TTC549 (cell line): Measurements from ENCODE around the gene UBE2L5.
A peak's percentile ranks its signal among the peaks of the same experiment; 100 is the strongest.
"Not testable (repeated sequence)": the region's sequence is repeated elsewhere in the genome, so short reads cannot be mapped to it uniquely, and the experiment has no call there.

Experiments used
- FAIRE-seq: peaks from 2 replicates; lab custom pipeline; 2012; peaks lifted over from hg19 to GRCh38; lab: Jason Lieb, UNC

The UBE2L5 gene

GRCh38 chr13:30440910-30441703 lies 18.8 kb downstream of the UBE2L5 start:
- FAIRE-seq = no peak

- no peak for FAIRE-seq
These were observed 20.6 kb downstream of the UBE2L5 start for GRCh38 chr13:30442926-30443325.

- FAIRE-seq = not testable (repeated sequence)
These were observed 21.2 kb downstream of the UBE2L5 start for GRCh38 chr13:30443491-30443890.

- FAIRE-seq = no peak
These were observed 21.7 kb downstream of the UBE2L5 start for GRCh38 chr13:30443957-30444404.

- no peak for FAIRE-seq
These were observed 23.8 kb downstream of the UBE2L5 start for GRCh38 chr13:30446126-30446500.

- no peak for FAIRE-seq
These were observed 26.1 kb downstream of the UBE2L5 start for GRCh38 chr13:30448441-30448840.

- no peak for FAIRE-seq
These were observed 27.8 kb downstream of the UBE2L5 start for GRCh38 chr13:30450066-30450465.

GRCh38 chr13:30451476-30451875 lies 29.2 kb downstream of the UBE2L5 start:
- FAIRE-seq = not testable (repeated sequence)

- FAIRE-seq = no peak
These were observed 31.4 kb downstream of the UBE2L5 start for GRCh38 chr13:30453727-30454126.

GRCh38 chr13:30454991-30455390 lies 32.7 kb downstream of the UBE2L5 start:
- FAIRE-seq = no peak

GRCh38 chr13:30456290-30456689 lies 34.0 kb downstream of the UBE2L5 start:
- no peak for FAIRE-seq

GRCh38 chr13:30457306-30457891 lies 35.1 kb downstream of the UBE2L5 start:
- no peak for FAIRE-seq

- not testable (repeated sequence) for FAIRE-seq
These were observed 39.2 kb downstream of the UBE2L5 start for GRCh38 chr13:30461279-30462066.

GRCh38 chr13:30463787-30464495 lies 41.6 kb downstream of the UBE2L5 start:
- FAIRE-seq = no peak

GRCh38 chr13:30464496-30465342 lies 42.4 kb downstream of the UBE2L5 start:
- no peak for FAIRE-seq

GRCh38 chr13:30465343-30465592 lies 43.0 kb downstream of the UBE2L5 start:
- FAIRE-seq = no peak

- peak; percentile 96 for FAIRE-seq
These were observed 43.5 kb downstream of the UBE2L5 start, which contains the start of gene HMGB1 for GRCh38 chr13:30465593-30466357. HMGB1 (minus strand) TSS chr13:30465936; CDS start chr13:30463680, 2,256 bp downstream.

- no peak for FAIRE-seq
These were observed 44.0 kb downstream of the UBE2L5 start for GRCh38 chr13:30466358-30466714.

- FAIRE-seq = no peak
These were observed 44.6 kb downstream of the UBE2L5 start for GRCh38 chr13:30466841-30467252.

- FAIRE-seq = no peak
These were observed 51.4 kb downstream of the UBE2L5 start for GRCh38 chr13:30473675-30474074.
